HK-2 (cell line): ENCODE data around the gene KRTAP12-4.
"Not testable (repeated sequence)": the region's sequence is repeated elsewhere in the genome, so short reads cannot be mapped to it uniquely, and the experiment has no call there.

Experiments used
- DNase-seq: peaks from one replicate; pipeline ENCODE4 v3.0.0-alpha.2; 2018; ENCODE audit not compliant: unreplicated experiment

Gene KRTAP12-4

DNA sequence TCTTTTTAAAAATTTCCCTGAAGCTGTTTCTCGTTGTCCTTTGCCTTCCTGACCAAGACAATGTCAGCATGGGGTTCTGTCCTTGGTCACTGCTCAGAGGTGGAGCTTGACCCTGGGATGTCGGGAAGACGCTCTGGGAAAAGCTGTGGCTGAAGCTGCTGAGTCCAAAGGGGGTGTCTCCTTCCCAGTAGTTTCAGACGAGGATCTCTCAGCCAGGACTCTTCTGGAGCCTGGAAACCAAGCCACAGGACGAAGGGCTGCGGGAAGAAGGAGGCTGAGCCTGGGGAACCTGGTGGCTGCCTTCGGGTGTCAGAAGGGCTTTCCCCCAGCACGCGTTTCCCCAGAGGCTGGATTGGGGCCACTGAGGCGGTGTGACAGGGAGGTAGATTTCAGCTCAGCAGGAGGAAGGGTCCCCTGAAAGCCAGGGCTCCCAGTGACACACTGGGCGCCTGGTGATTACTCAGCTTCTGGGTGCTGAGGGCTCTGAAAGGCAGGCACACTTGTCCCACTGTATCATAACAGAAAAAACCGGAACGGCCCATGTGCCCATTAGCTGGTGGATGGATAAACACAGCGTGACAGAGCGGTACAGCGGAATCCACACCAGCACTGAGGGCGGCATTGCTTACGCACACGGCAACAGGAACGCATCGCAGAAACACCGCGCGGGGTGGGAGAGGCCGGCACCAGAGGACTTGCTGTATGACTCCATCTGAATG is 32.5 kb upstream of the KRTAP12-4 start:
- DNase-seq: no peak

DNA sequence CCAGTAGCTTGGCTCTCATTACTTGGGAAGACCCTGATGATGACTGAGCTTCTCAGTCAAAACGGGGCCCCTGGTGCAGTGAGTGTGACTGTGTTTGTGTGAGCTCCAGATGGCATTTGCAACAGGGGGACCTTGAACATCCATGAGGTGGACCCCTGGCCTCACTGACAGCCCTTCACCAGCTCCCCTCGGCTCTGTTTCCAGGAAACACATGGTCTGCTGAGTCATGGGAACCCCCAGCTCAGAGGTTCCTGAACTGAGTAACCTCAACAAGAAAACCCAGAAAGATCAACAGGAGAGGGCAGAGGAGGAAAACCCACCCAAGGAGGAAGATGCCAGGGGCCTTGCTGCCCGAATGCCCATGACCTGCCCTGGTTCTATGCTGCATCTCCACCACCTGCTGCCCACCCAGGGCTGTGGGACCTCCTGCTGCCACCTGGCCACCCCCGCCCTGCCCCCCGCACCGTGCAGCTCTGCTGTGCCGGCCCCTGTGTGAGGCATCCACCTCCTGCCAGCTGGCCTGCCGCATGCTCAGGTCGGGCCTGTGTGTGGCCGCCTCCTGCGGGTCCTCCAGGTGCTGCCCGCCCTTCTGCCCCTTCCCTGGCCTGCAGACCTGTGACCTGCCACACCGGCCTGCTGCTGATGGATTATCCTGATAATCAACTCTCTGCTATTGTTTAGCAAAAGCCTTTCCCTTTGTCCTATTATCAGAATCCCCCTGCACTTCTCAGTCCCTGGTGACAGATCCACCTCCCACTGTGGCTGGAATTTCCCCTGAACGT is 31.7 kb upstream of the KRTAP12-4 start:
- DNase-seq: no peak

DNA sequence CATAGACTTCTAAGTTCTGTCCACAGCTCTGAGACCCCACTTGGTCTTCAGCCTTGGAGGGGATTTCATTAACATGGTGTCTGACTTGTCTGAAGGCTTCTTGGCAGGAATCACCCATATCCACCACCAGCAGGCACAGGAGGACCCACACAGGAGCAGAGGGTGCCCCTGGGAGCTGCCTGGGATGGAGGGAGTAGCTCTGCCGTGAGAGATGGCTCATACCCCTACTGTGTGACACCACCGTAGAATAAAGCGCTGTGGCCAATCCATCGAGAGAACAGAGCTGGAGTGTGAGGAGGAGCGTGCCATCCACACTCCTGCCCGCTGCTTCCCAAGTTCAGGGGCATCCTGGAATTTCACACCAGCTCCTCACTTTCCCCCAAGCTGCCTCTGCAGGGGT is 30.6 kb upstream of the KRTAP12-4 start:
- not testable (repeated sequence) for DNase-seq

DNA sequence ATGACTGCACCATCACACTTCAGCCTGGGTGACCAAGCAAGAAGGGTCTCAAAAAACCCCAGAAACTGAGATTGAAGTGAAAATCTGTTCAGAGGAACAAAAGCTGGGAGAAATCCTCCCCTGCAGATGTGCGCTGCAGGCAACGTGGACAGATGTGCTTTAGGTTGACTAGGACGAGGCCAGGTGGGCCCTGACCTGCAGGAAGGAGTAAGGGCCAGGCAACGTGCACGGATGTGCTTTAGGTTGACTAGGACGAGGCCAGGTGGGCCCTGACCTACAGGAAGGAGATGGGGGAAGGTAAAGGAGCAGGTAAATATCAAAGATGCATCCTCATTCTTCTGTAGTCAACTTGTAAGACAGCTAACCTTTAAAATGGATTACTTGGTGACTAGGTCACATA is 30.0 kb upstream of the KRTAP12-4 start:
- no peak for DNase-seq

DNA sequence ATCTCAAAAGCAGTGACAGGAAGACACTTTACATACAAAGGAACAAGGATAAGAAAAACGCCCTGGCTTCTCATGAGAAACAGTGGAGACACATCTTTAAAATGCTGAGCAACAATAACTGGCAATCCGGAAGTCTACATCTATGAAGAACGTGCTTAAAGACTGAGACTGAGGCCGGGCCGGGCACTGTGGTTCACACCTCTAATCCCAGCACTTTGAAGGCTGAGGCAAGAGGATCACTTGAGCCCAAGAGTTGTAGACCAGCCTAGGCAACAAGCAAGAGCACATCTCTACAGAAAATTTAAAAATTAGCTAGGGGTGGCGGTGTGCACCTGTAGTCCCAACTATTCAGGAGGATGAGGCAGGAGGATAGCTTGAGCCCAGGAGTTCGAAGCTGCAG is 29.6 kb upstream of the KRTAP12-4 start:
- no peak for DNase-seq

DNA sequence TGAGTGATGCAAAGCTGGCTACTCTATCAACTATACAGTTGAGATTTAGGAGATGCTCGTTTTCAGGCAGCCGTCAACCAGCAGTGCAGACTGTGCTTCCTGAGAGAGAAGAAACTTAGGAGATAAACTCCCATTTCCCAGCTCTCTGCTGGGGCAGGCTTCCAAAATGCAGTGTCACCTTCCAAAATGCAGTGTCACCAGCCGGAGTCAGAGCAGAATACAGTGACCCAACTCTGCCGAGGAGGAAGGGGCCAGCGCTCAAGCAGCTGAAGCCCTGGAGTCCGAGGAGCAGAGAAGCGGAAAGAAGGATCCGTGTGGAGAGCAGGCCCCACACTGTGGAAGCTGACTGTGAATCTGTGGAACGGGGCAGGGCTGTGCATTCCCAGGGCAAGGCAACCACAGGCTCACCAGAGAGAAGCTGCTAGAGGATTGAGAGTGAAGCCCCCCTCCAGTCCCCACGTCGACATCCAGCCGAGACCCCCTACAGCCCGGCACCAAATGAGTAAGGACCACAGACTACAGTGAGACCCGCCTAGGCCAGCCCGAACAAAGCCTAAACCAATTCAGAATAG is 28.2 kb upstream of the KRTAP12-4 start:
- no peak for DNase-seq

DNA sequence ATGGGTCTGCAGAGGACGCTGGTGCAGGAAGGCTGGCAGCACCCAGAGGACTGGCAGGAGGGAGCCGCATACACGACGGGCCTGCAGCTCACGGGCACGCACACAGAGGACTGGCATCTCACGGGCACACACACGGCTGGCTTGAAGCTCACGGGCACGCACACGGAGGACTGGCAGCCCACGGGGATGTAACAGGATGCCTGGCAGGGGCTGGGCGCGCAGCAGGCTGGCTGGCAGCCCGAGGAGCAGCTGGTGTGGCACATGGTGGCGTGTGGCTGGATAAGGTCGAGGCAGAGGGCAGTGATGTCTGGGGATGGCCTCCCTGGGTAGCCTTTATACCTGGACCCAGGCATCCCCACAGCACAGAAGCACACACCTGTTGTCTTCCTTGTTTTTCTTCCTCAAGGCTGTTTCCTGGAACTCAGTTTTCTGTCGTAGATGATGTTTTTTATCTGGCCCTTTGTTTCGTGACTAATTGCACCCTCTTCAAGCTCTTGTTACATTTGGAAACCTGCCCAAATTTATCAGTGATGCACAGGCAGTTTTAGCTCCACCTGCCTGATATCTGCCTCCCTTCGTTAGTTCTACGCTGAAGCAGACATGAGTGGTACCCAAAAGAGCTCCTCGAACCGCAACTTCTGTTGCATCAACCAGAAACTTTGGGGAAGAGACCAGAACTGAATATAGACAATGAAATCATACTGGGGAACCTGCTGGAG is 27.6 kb upstream of the KRTAP12-4 start, which contains the start of gene KRTAP12-1:
KRTAP12-1 (minus strand) TSS at position 303 of the 719 bp plus-strand sequence; CDS start at position 263, 40 bp downstream.
- DNase-seq: no peak

DNA sequence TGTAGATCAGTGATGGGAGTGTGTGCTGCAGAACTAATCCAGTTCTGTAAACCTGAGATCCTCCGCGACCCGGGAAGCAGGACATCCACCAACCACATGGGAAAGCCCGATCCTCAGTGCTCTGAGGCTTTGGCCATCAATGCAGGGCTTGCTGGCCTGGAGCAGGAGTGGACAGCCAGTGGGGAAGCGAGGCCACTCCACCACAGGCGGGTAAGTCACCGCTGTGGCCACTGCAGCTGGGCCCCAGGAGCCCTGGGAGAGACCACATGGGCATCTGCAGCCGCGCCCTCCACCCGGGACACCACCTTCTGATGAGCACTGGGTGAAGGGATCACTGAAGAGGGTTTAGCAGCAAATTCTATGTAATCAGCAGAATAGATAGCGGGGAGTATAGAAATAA is 26.7 kb upstream of the KRTAP12-4 start:
- no peak for DNase-seq

DNA sequence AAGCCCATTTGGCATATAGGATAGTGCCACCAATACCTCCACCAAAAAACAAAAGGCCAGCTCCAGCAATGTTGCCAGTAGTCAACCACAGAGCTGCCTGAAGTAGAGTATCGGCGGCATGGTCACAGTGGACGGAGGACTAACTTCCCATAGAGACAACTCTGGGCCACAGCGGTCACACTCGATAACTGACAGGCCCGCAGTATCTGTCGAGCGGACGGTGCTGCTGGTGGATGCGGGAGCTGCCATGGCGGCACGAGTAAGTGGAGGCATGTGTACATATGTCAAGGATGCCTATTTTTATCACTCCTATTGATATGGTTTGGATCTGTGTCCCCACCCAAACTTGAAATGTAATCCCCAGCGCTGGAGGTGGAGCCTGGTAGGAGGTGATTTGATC is 23.4 kb upstream of the KRTAP12-4 start:
- no peak for DNase-seq

DNA sequence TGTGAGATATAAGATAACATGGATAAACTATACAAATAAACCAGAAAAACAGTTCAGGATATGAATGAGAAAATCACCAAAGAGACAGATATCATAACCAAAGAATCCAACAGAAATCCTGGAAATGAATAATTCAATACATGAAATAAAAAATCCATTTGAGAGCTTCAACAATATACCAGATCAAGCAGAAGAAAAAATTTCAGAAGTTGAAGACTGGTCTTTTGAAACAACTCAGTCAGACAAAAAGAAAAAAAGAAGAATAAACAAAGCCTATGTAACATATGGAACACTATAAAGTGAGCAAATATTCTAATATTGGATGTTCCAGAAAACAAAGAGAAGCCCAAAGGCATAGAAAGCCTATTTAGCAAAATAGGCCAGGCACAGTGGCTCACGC is 17.5 kb upstream of the KRTAP12-4 start:
- no peak for DNase-seq

DNA sequence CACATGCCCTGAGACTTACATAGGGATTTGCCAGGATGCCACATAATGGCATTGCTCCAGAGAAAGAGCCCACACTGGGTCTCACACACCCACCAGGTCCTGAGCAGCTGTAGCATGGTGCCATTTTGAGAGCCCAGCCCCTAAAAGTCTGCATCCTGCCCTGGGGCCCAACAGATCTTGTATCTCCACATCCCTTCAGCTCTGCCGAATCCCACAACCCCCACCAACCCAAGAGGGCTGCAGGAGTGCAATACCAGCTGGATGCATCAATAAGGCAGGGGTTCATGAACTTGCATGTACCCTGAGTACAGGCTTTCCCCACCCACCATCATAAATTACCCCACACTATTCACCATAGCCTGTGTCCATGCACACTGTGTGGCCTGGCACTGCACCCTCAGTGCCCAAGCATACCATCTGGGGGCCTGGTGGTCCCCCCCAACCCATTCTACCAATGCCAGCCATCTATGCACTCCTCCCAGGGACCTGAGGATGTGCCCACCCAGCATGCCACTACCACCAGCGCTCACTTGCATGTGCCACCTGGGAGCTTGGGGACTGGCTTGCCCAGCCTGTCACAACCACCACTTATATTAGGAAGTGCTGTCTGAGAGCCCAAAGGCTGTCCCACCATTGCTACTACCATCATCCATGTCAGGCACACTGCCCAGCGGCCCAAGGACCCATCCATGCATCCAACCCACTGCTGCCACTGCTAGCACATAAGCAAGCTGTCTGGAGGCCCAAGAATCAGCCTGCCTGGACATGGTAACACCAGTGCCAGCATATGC is 16.4 kb upstream of the KRTAP12-4 start:
- DNase-seq: no peak

DNA sequence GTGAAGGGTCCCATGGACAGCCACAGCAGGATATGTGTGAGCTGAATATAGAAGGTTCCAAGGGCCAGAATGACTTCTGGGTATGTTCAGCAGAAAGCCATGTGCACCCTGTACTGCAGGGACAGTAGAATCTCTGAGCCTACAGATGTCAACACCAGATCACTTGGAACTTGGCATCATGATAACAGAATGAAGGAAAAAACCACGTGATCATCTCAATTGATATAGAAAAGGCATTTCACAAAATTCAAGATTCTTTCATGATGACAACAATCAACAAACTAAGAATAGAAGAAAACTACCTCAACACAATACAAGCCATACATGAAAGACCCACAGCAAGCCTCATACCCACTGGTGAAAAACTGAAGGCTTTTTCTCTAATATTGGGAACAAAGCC is 13.2 kb upstream of the KRTAP12-4 start:
- DNase-seq: no peak

DNA sequence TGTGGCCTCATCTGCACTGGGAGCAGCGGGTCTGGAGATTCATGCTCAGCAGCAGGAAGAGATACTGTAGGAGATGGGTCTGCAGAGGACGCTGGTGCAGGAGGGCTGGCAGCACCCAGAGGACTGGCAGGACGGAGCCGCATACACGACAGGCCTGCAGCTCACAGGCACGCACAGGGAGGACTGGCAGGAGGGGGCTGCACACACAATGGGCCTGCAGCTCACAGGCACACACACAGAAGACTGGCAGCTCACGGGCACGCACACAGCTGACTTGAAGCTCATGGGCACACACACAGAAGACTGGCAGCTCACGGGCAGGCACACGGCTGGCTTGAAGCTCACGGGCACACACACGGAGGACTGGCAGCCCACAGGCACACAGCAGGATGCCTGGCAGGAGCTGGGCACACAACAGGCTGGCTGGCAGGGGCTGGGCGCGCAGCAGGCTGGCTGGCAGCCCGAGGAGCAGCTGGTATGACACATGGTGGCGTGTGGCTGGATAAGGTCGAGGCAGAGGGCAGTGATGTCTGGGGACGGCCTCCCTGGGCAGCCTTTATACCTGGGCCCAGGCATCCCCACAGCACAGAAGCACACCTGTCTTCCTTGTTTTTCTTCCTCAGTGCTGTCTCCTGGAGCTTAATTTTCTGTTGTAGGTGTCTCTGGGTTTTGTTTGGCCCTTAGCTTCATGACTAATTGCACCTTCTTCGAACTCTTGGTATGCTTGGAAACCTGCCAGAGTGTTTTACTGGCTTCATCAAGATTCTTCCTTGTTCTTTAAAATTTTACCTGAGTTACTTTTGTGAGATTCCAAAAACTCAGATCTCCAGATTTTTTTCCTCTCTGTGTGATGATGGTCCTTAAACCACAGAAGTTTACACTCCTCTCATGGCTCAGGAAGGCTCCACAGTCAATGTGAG is 12.2 kb upstream of the KRTAP12-4 start, which contains the start of gene KRTAP12-2:
KRTAP12-2 (minus strand) TSS at position 527 of the 920 bp plus-strand sequence; CDS start at position 486, 41 bp downstream.
- DNase-seq: no peak

DNA sequence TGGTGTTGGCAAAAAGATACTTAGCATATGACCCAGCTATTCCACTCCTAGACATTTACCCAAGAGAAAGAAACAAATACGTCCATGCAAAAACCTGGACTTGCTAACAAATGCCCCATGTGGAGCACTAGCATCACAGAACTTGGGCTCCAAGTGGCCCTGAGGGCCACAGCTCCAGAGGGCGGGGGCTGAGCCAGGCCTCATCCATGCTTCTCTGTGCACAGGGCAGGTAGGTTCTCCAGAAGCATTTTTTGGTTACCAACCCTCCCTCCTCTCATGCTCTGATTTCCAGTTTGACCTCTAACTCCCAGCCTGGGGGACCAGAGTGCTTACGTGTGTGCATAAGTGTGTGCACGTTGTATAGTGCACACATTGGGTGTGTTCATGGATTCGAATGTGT is 10.2 kb upstream of the KRTAP12-4 start:
- DNase-seq: no peak

DNA sequence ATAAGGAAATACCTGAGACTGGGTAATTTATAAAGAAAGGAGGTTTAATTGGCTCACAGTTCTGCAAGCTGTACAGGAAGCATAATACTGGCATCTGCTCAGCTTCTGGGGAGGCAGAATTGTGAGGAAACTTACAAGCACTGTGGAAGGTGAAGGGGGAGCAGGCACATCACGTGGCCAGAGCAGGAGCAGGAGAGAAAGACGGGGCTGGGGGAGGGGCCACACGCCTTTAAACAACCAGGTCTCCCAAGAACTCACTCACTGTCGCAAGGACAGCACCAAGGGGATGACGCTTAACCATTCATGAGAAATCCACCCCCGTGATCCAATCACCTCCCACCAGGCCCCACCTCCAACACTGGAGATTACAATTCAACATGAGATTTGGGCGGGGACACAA is 7.1 kb upstream of the KRTAP12-4 start:
- not testable (repeated sequence) for DNase-seq

DNA sequence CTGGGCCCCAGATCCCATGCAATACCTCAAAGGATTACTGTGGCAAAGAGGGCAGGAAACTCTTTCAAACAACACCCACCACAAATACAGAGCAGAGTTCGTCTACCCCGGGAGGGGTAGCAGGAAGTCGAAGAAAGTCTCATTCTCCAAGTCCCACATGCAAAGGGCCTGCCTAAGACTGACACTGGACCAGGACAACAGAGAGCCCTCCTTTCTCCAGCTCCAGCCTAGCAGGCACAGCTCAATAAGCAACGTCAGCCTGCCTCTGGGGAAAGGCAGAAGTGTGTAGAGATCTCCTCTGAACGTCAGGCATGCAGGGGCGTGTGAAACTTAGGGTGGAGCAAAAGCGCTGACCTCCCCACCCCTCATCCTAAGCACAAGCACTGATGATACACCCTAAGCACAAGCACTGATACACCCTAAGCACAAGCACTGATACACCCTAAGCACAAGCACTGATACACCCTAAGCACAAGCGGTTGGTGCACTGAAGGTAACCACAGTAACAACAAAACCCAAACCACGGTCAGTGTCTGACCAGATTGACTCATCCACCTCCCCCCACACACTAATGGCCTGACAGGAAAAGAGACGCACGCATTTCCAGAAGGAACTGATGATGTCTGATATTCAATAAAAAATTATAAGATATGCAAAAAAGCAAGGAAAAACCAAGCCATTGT is 4.6 kb upstream of the KRTAP12-4 start:
- no peak for DNase-seq

DNA sequence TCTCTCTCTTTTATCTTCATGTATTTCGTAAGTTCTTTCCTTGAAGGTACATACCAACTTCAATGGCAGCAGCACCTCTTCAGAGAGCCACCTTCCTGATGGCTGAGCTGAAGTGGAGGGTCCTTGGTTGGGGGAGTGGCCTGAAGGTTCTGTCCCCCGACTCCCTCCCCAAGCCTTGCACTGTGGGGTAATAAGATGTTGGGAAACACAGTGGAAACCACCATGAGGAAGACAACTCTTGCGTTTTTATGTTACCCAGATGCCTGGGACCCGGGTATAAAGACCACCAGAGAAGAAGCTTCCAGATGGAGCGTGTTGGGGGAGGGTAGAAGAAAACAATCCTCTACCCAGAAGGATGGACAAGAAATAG is 4.1 kb upstream of the KRTAP12-4 start:
- no peak for DNase-seq

DNA sequence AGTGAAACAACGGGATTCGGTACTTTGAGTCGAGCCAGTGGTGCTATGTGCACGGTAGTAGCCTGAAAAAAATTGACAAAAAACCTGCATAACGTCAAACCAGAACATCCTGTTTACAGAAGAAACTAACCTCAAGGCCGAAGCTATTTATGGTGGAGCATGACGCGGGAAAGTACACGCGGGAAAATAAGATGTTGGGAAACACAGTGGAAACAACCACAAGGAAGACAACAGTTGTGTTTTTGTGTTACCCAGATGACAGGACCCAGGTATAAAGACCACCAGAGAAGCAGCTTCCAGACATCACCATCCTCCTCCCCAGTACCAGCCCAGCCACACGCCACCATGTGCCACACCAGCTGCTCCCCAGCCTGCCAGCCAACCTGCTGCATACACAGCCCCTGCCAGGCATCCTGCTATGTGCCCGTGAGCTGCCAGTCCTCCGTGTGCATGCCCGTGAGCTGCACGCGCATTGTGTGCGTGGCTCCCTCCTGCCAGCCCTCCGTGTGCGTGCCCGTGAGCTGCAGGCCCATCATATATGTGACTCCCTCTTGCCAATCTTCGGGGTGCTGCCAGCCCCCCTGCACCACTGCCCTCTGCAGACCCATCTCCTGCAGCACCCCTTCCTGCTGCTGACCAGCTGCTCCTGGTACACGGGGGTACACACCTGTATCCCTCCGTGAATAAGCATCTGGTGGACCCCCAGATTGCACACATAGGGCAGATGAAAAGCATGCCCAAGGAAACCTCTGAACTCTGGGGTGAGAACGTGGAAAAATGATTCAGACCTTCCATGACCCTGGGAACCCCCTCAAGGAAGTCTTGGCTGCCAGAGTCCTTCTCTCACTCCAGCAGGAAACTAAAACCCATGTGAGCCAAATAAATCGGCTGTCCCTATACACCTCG is 3.4 kb upstream of the KRTAP12-4 start, which contains the start of gene KRTAP12-3:
KRTAP12-3 (plus strand) TSS at position 298 of the 906 bp plus-strand sequence; CDS start at position 346, 48 bp downstream.
- no peak for DNase-seq
